Measurements from ENCODE around the gene PAIP2. TPM values are rescaled to one million over a fixed set of nuclear protein-coding genes. Genes with fewer than 3 reads are reported as not detected.

PAIP2 gene
- total RNA-seq, 1 experiment from 2014 or later: 108 TPM

DNA sequence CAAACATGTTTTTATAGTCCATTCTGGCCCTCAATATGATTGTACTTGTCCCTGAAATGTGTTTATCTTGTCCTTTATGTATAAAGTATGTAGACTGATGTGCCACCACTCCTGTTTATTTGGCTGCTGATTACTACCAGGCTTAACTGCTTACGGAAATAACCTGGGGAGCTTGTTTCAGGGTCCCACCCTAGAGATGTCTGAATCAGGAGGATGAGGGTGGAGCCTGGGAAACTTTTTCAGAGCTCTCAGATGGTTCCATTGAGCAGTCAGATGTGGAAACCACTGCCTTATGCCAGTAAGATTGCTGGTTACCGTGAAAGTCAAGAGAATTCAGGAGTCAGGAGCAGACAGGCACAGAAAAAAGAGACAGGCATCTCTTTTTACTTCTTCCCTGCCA lies 22.3 kb downstream of the PAIP2 start:
- BruUV-seq (replicated peaks): no TSS peak
- intact Hi-C loops (cut with micrococcal nuclease): no loop called here
- H4K20me1 ChIP-seq (ENCODE audit: insufficient read depth): no peaks in the 10 kb centered on the region
- ChIA-PET CTCF (no interaction called here), RAD21 (ENCODE audit: low non-redundant PET in 1 of 2, low total read pairs in 2 of 2, uncharacterized antibody in 2 of 2, unreplicated experiment in 2 of 2) (no interaction called here), POLR2A (no interaction called here)
- no peak overlapping the region for H3K9ac ChIP-seq (ENCODE audit: low read length)
- DNase-seq (ENCODE audit: low read depth, low spot score) (no peak), ATAC-seq (no peak)
- H3K36me3 ChIP-seq (ENCODE audit: control insufficient read depth in 1 of 2, insufficient read depth in 2 of 2, low read length in 2 of 2): peaks cover 17% of the 10 kb centered on the region in 2 experiments; a peak in 3 of 4 replicates
- H3K79me2 ChIP-seq (ENCODE audit: insufficient read depth, low read length): peaks cover 49% of the 10 kb centered on the region
- TF ChIP-seq TCF7L2 (IDR thresholded peaks at IDR 0.05; ENCODE audit: borderline replicate concordance, extremely low read depth, insufficient read depth, insufficient read length): no peak
- no peak for TF ChIP-seq ZNF274 (IDR thresholded peaks at IDR 0.05; ENCODE audit: low read depth, low read length)
- no peak for TF ChIP-seq EGR1 (IDR thresholded peaks at IDR 0.05; ENCODE audit: low read depth)
- TF ChIP-seq EZH2 (IDR thresholded peaks at IDR 0.05): no peak
- TF ChIP-seq, protein P1, sequence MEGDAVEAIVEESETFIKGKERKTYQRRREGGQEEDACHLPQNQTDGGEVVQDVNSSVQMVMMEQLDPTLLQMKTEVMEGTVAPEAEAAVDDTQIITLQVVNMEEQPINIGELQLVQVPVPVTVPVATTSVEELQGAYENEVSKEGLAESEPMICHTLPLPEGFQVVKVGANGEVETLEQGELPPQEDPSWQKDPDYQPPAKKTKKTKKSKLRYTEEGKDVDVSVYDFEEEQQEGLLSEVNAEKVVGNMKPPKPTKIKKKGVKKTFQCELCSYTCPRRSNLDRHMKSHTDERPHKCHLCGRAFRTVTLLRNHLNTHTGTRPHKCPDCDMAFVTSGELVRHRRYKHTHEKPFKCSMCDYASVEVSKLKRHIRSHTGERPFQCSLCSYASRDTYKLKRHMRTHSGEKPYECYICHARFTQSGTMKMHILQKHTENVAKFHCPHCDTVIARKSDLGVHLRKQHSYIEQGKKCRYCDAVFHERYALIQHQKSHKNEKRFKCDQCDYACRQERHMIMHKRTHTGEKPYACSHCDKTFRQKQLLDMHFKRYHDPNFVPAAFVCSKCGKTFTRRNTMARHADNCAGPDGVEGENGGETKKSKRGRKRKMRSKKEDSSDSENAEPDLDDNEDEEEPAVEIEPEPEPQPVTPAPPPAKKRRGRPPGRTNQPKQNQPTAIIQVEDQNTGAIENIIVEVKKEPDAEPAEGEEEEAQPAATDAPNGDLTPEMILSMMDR (IDR thresholded peaks at IDR 0.05 in 2 of 3, conservative IDR thresholded peaks at IDR 0.05 in 1 of 3; ENCODE audit: borderline replicate concordance in 1 of 3, insufficient read depth in 1 of 3, low read depth in 2 of 3, low read length in 2 of 3): no peak
- TF ChIP-seq, protein P2, sequence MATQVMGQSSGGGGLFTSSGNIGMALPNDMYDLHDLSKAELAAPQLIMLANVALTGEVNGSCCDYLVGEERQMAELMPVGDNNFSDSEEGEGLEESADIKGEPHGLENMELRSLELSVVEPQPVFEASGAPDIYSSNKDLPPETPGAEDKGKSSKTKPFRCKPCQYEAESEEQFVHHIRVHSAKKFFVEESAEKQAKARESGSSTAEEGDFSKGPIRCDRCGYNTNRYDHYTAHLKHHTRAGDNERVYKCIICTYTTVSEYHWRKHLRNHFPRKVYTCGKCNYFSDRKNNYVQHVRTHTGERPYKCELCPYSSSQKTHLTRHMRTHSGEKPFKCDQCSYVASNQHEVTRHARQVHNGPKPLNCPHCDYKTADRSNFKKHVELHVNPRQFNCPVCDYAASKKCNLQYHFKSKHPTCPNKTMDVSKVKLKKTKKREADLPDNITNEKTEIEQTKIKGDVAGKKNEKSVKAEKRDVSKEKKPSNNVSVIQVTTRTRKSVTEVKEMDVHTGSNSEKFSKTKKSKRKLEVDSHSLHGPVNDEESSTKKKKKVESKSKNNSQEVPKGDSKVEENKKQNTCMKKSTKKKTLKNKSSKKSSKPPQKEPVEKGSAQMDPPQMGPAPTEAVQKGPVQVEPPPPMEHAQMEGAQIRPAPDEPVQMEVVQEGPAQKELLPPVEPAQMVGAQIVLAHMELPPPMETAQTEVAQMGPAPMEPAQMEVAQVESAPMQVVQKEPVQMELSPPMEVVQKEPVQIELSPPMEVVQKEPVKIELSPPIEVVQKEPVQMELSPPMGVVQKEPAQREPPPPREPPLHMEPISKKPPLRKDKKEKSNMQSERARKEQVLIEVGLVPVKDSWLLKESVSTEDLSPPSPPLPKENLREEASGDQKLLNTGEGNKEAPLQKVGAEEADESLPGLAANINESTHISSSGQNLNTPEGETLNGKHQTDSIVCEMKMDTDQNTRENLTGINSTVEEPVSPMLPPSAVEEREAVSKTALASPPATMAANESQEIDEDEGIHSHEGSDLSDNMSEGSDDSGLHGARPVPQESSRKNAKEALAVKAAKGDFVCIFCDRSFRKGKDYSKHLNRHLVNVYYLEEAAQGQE (IDR thresholded peaks at IDR 0.05; ENCODE audit: low read depth): no peak
- TF ChIP-seq CBX3 (IDR thresholded peaks at IDR 0.05; ENCODE audit: low read depth): no peak
- TF ChIP-seq YY1 (IDR thresholded peaks at IDR 0.05; ENCODE audit: extremely low read depth, insufficient replicate concordance, low read depth, low read length): no peak
- TF ChIP-seq, protein P3, sequence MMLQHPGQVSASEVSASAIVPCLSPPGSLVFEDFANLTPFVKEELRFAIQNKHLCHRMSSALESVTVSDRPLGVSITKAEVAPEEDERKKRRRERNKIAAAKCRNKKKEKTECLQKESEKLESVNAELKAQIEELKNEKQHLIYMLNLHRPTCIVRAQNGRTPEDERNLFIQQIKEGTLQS (IDR thresholded peaks at IDR 0.05): no peak
- no peak for TF ChIP-seq ELF1 (IDR thresholded peaks at IDR 0.05; ENCODE audit: borderline replicate concordance, low read depth)
- TF ChIP-seq ZFX (IDR thresholded peaks at IDR 0.05): no peak
- no peak overlapping the region for H3K4me2 ChIP-seq (ENCODE audit: low read length)
- no peaks in the 10 kb centered on the region for H3K9me3 ChIP-seq (ENCODE audit: control insufficient read depth in 1 of 2, insufficient read depth in 1 of 2, low read depth in 1 of 2, low read length in 2 of 2)
- no peak overlapping the region for H2AFZ ChIP-seq (ENCODE audit: low read depth, low read length, poor library complexity, severe bottlenecking)
- H3K27me3 ChIP-seq (ENCODE audit: insufficient read depth, low read length): no peaks in the 10 kb centered on the region
- no peak overlapping the region for H3K4me3 ChIP-seq (replicated peaks in 1 of 2; ENCODE audit: low read depth in 1 of 2, low read length in 2 of 2)
- no peaks in the 10 kb centered on the region for H3K4me1 ChIP-seq (ENCODE audit: control insufficient read depth in 1 of 2, insufficient read depth in 2 of 2, low read length in 2 of 2)
- no peak overlapping the region for H3K27ac ChIP-seq (ENCODE audit: low read depth, low read length)
- no peaks in the 10 kb centered on the region for H3K9me2 ChIP-seq (ENCODE audit: insufficient read depth)

All from HCT116 (cell line).